ENCODE measurements around the gene PITX2. TPM values are rescaled to one million over a fixed set of nuclear protein-coding genes. Genes with fewer than 3 reads are reported as not detected.

The PITX2 gene
- total RNA-seq, 1 experiment from 2014 or later: not detected

DNA sequence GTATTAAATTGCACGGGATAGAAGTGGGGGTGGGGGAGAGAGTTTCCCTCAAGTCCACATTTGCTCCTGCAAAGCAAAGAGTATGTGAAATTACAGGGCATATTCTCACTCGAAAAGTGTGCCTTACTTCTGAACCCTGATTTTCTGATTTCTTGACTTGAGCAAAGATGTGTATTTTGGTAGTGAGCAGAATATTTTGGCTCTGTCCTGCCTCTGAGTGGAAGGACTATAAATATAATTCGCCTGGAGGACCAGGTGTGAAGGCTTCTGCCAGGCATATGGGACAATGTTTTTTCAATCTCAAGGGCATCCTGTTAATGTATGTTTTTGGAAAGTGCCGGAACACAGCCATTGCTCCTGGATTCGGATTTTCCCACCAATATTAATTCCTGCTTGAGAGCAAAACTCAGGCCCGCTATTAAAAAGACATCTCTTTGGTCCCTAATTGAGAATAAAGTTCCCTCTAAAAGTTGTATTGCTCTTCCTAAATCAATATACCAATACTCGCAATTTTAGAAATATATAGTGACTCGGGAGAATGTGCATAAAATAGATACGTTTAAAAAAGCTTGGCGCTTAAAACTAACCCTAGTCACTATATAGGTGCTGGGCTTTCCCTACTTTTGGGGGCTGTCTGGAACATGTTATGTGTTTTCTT lies 15.3 kb upstream of the PITX2 start:
- H3K4me1 Mint-ChIP-seq (ENCODE audit: low read depth, unreplicated experiment): no peaks in the 10 kb centered on the region
- CTCF ChIA-PET: no interaction called here
- no peak for DNase-seq
- BruUV-seq (replicated peaks): no TSS peak
- H3K36me3 Mint-ChIP-seq (ENCODE audit: insufficient read depth, unreplicated experiment): no peaks in the 10 kb centered on the region
- TF ChIP-seq, protein P1, sequence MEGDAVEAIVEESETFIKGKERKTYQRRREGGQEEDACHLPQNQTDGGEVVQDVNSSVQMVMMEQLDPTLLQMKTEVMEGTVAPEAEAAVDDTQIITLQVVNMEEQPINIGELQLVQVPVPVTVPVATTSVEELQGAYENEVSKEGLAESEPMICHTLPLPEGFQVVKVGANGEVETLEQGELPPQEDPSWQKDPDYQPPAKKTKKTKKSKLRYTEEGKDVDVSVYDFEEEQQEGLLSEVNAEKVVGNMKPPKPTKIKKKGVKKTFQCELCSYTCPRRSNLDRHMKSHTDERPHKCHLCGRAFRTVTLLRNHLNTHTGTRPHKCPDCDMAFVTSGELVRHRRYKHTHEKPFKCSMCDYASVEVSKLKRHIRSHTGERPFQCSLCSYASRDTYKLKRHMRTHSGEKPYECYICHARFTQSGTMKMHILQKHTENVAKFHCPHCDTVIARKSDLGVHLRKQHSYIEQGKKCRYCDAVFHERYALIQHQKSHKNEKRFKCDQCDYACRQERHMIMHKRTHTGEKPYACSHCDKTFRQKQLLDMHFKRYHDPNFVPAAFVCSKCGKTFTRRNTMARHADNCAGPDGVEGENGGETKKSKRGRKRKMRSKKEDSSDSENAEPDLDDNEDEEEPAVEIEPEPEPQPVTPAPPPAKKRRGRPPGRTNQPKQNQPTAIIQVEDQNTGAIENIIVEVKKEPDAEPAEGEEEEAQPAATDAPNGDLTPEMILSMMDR (IDR thresholded peaks at IDR 0.05; ENCODE audit: unreplicated experiment): no peak
- intact Hi-C loops (cut with micrococcal nuclease; ENCODE audit: unreplicated experiment): loop anchor here (10.0 kb wide), 1 partner anchor 837 kb away; no protein-coding TSS in a partner anchor
- no peaks in the 10 kb centered on the region for H3K27me3 Mint-ChIP-seq (ENCODE audit: unreplicated experiment)
- peaks cover 4% of the 10 kb centered on the region for H3K9me3 Mint-ChIP-seq (ENCODE audit: low read depth, unreplicated experiment)
- H3K4me3 Mint-ChIP-seq (ENCODE audit: low read depth, unreplicated experiment): no peak overlapping the region
- no peak overlapping the region for H3K27ac Mint-ChIP-seq (ENCODE audit: unreplicated experiment)

GRCh38 chr4:110637408-110638088 lies 14.7 kb upstream of the PITX2 start:
- H3K4me3 Mint-ChIP-seq (ENCODE audit: low read depth, unreplicated experiment): no peak overlapping the region
- CTCF ChIA-PET: no interaction called here
- no peaks in the 10 kb centered on the region for H3K36me3 Mint-ChIP-seq (ENCODE audit: insufficient read depth, unreplicated experiment)
- TF ChIP-seq, protein P1 (IDR thresholded peaks at IDR 0.05; ENCODE audit: unreplicated experiment): no peak
- no TSS peak for BruUV-seq (replicated peaks)
- H3K4me1 Mint-ChIP-seq (ENCODE audit: low read depth, unreplicated experiment): no peaks in the 10 kb centered on the region
- H3K27ac Mint-ChIP-seq (ENCODE audit: unreplicated experiment): no peak overlapping the region
- H3K27me3 Mint-ChIP-seq (ENCODE audit: unreplicated experiment): no peaks in the 10 kb centered on the region
- intact Hi-C loops (cut with micrococcal nuclease; ENCODE audit: unreplicated experiment): loop anchor here (10.0 kb wide), 1 partner anchor 837 kb away; no protein-coding TSS in a partner anchor
- H3K9me3 Mint-ChIP-seq (ENCODE audit: low read depth, unreplicated experiment): peaks cover 4% of the 10 kb centered on the region
- no peak for DNase-seq

DNA sequence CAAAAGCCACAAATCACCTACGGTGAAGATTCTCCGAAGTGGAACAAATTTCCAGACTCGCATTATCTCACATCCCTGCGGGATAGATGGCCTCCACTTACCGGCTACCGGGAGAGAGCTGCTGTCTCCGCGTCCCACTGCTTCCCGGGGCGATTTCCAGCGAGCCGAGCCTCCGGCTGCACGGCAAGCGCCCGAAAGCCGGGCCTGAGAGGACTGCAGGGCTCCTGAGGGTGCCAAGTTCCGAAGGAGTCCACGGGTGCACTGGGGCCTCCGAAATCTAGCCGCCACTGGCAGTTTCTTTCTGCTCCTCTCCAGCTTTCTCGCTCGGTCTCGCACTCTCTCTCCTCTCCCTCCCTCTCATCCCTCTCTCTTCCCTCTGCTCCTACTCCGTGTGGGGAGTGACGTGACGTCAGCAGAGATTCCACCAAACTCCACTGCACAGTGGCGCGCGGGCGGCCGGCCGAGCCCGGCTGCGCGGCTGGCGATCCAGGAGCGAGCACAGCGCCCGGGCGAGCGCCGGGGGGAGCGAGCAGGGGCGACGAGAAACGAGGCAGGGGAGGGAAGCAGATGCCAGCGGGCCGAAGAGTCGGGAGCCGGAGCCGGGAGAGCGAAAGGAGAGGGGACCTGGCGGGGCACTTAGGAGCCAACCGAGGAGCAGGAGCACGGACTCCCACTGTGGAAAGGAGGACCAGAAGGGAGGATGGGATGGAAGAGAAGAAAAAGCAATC lies 14.0 kb upstream of the PITX2 start:
- peaks cover 6% of the 10 kb centered on the region for H3K36me3 Mint-ChIP-seq (ENCODE audit: insufficient read depth, unreplicated experiment)
- H3K4me3 Mint-ChIP-seq (ENCODE audit: low read depth, unreplicated experiment): no peak overlapping the region
- peaks cover 4% of the 10 kb centered on the region for H3K9me3 Mint-ChIP-seq (ENCODE audit: low read depth, unreplicated experiment)
- TF ChIP-seq, protein P1 (IDR thresholded peaks at IDR 0.05; ENCODE audit: unreplicated experiment): no peak
- intact Hi-C loops (cut with micrococcal nuclease; ENCODE audit: unreplicated experiment): loop anchor here (10.0 kb wide), 1 partner anchor 838 kb away; no protein-coding TSS in a partner anchor
- CTCF ChIA-PET: no interaction called here
- no peaks in the 10 kb centered on the region for H3K4me1 Mint-ChIP-seq (ENCODE audit: low read depth, unreplicated experiment)
- H3K27me3 Mint-ChIP-seq (ENCODE audit: unreplicated experiment): no peaks in the 10 kb centered on the region
- H3K27ac Mint-ChIP-seq (ENCODE audit: unreplicated experiment): no peak overlapping the region
- DNase-seq: no peak
- BruUV-seq (replicated peaks): no TSS peak

DNA sequence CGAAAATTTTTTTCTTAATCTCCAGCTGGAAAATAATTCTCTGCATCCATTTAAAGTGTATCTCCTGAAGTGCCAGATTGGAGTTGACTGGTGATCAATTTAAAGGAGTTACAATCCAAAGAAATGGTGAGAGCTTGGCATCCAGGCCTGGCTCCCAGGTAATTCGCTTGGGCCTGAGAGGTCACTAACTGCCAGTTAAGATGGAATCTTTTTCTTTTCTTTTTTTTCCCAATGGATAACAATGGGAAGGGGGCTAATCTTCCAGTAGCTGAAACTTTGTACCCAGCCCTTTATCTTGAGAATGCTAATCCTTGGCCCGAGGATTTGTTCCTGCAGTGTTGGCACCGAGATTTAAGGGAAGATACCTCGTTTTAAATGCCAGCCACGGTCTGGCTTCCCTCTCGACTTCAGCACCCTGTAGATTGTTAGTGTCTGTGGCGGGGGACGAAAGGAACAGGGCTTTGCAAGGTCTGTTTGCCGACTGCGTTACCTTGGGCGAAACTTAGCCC lies 13.3 kb upstream of the PITX2 start:
- intact Hi-C loops (cut with micrococcal nuclease; ENCODE audit: unreplicated experiment): loop anchor here (10.0 kb wide), 1 partner anchor 839 kb away; no protein-coding TSS in a partner anchor
- Mint-ChIP-seq H3K36me3 (ENCODE audit: insufficient read depth, unreplicated experiment) (peaks cover 10% of the 10 kb centered on the region), H3K4me3 (ENCODE audit: low read depth, unreplicated experiment) (no peak overlapping the region), H3K27me3 (ENCODE audit: unreplicated experiment) (no peaks in the 10 kb centered on the region), H3K9me3 (ENCODE audit: low read depth, unreplicated experiment) (peaks cover 4% of the 10 kb centered on the region), H3K27ac (ENCODE audit: unreplicated experiment) (no peak overlapping the region), H3K4me1 (ENCODE audit: low read depth, unreplicated experiment) (no peaks in the 10 kb centered on the region)
- CTCF ChIA-PET: no interaction called here
- TF ChIP-seq, protein P1 (IDR thresholded peaks at IDR 0.05; ENCODE audit: unreplicated experiment): no peak
- DNase-seq: no peak
- no TSS peak for BruUV-seq (replicated peaks)
